GM18867 (cell line): ENCODE measurements around the gene YWHAG.
"Not testable (repeated sequence)": the region's sequence is repeated elsewhere in the genome, so short reads cannot be mapped to it uniquely, and the experiment has no call there.

Experiments used
- ATAC-seq: cut with Tn5 transposase; IDR thresholded peaks from one replicate; pipeline ENCODE4 v1.9.1; 2021; ENCODE audit warnings: mild to moderate bottlenecking, moderate library complexity; ENCODE audit not compliant: unreplicated experiment

The YWHAG gene

DNA sequence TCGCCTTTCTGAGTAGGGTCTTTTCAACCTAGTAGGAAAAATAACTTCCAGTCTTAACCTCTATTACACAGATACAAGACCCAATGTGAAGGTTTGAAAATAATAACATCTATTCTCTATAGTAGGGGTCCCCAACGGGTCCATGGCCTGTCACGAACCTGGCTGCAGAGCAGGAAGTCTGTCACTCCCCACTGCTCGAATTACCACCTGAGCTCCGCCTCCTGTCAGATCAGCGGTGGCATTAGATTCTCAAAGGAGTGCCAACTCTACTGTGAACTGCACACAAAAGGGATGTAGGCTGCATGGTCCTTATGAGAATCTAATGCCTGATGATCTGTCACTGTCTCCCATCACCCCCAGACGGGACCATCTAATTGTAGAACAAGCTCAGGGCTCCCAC is 7.4 kb downstream of the YWHAG start:
- no peak for ATAC-seq

DNA sequence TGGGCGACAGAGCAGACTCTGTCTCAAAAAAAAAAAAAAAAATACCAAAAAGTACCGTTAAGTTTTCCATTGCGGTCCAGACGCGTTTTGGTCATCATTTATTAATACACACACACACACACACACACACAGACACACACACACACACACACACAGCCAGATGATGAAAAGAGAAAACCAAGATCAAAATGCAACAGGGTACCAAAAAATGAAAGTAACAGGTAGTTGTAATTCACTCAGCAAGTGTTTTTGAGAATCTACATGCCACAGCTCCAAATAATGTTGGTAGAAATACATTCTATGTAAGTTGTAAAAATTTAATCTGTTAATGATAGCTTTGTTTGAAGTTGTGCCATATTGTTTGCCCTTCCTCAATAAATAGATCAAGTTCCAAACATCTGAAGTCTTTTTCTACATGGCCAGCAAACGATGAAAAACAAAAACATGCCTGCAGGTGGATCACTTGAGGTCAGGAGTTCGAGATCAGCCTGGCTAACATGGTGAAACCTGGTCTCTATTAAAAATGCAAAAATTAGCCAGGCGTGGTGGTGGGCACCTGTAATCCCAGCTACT is 9.4 kb downstream of the YWHAG start:
- no peak for ATAC-seq

DNA sequence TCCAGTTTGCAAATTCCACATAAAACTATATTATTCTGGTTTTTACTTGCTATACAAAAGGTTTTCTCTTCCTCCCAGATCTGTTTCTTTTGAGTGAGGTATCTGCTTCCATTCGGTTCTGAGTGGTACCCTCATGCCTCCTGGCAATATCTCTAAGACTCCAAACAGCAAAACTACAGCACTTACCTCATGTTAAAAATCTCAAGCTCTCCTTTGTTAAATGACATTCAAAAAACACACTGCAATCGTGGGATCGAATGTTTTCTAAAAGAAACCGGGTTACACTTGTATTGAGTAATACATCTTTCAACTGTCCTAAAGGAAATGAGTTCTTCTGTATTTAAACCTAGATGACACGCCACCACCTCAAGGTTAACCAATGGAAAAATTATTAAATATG is 11.1 kb downstream of the YWHAG start:
- ATAC-seq, result no peak

- no peak for ATAC-seq
These were observed 12.0 kb downstream of the YWHAG start for GRCh38 chr7:76346778-76347177.

- ATAC-seq, result no peak
These were observed 12.7 kb downstream of the YWHAG start for GRCh38 chr7:76346097-76346496.

- no peak for ATAC-seq
These were observed 14.9 kb downstream of the YWHAG start for GRCh38 chr7:76343931-76344321.

DNA sequence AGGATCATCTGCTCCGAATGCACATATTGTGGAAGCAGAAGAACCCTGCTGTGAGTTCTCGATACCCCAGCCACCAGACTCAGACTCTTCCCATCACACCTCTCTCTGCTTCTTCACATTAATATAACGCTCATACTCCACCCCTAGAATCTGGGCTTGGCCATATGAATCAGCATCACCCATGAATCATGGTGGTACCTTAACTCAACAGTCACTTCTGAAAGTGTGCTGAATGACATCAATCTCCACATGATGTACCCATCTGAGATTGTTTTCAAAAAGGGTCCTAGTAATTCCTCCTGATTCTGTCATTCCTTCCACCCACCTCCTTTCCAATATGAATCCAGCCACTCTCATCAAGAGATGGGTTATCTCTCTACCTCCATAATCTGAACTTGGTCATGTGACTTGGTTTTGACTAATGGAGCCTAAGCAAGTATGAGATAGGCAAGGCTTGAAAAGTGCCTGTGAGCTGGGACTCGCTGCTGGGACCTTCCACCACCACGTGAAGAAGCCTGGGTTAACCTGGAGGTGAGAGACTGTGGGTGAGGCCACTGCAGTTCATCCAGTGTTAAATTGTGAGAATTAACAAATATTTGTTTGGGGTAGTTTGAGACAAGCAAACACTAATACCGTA is 15.4 kb downstream of the YWHAG start:
- no peak for ATAC-seq

GRCh38 chr7:76342222-76342621 is 16.6 kb downstream of the YWHAG start:
- ATAC-seq, result no peak

DNA sequence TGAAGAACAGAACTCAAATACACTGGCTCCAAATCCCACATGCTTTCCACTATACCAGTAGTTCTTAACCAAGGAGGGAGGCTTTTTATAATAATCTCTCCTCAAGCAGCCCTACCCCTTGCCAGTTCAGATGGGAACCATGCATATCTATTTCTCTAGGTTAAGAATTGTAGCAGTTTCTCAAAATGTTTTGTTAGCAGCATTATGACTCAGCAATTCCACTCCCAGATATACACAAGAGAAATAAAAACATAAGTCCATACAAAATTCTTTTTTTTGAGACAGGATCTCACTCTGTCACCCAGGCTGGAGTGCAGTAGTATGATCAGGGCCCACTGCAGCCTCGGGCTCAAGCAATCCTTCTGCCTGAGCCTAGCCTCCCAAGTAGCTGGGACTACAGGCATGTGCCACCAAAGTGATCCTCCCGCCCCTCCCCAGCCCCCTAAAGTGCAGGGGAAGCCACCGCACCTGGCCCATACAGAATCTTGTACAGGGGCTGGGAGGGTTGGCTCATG is 18.1 kb downstream of the YWHAG start:
- ATAC-seq, result no peak

DNA sequence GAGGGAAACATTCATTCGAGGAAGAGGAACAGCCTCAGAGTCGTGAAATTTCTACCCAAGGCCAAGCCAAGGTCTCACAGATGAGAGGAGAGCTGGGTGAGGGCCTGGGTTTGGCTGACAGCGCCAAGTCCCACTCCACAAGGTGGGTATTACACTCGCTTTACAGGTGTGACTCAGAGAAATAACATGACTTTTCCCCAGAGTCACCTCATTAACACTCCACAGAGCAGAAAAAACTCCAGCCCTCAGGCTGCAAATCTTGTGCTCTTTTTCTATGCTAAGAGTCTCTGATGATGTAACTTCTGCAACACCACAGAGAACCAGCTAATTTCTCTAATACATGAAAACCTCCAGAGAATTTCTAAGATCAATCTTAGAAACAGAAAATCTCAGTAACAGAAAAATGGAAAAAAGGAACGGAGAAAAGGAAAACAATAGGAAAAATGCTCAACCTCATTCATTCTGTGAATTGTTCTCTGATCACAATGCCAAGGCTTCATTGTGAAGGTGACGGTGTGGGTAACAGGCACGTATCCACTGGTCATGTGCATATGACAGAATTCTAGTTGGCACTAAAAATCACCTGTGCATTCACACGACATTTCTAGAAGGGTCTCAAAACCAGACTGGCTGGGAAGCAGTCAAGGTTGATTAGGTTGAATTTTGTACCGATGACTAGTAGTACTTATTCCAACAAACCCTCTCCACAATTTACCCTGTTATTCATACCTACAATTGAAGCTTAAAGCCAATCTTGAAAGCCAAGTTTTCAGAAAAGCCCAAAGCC is 20.3 kb downstream of the YWHAG start:
- no peak for ATAC-seq

GRCh38 chr7:76337147-76337546 is 21.6 kb downstream of the YWHAG start:
- ATAC-seq, result no peak

- no peak for ATAC-seq
These were observed 22.7 kb downstream of the YWHAG start for GRCh38 chr7:76336094-76336493.

DNA sequence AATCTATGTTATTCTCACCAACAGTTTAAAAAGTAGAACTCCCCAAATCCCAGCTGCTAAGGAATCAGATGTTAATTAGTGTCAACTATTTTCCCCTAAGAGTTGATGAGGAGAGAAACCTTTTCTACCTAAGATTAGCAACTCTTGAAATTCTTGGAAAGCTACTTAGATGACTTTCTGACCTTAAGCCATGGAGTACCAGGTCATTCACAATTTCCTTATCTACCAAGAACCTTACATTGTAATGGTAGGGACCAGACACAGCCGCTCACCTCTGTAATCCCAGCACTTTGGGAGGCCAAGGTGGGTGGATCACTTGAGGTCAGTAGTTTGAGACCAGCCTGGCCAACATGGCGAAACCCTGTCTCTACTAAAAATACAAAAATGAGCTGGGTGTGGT is 23.4 kb downstream of the YWHAG start:
- ATAC-seq, result not testable (repeated sequence)

GRCh38 chr7:76334320-76334967 is 24.3 kb downstream of the YWHAG start:
- ATAC-seq, result no peak

- ATAC-seq, result no peak
These were observed 25.2 kb downstream of the YWHAG start for GRCh38 chr7:76333511-76334101.

DNA sequence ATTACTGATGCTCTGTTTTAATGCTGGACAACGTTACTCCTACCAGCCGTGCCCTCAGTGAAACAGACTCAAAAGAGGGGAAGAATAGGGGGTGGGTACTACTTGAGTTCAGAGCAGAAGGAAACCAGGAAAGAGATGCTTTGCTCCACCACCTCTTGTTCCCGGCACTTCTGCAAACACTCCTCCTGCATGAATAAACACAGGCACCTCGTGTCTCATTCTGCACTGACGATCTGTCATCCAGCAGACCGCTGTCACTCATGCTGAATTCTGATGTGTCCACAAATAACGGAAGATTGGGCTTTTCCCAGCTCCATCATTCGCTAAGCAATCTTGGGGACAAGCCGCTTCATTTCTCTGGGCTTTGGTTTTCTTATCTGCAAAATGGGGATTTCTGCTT is 26.7 kb downstream of the YWHAG start:
- ATAC-seq, result no peak

GRCh38 chr7:76330673-76331072 is 28.1 kb downstream of the YWHAG start:
- ATAC-seq, result no peak

GRCh38 chr7:76330261-76330660 is 28.5 kb downstream of the YWHAG start:
- ATAC-seq, result no peak

GRCh38 chr7:76329479-76329878 is 29.3 kb downstream of the YWHAG start:
- ATAC-seq, result no peak

- no peak for ATAC-seq
These were observed 30.4 kb downstream of the YWHAG start for GRCh38 chr7:76328389-76328788.

- no peak for ATAC-seq
These were observed 31.2 kb downstream of the YWHAG start for GRCh38 chr7:76327610-76328009.
